A549 (cell line): ENCODE results near the gene CPB1. TPM values are rescaled to one million over a fixed set of nuclear protein-coding genes. Genes with fewer than 3 reads are reported as not detected.

Experiments used
- ATAC-seq, 2 experiments: fragments of 200-7000 bp in 1 of 2; fragments of >200 bp in 1 of 2; cut with Nextera tagmentation in 1 of 2; cut with Tn5 transposase in 1 of 2; 3 replicates each; pipeline versions ENCODE4 v1.8.0 to v1.9.1; 2018 to 2020; ENCODE audit warnings: mild to moderate bottlenecking in 1 of 2, moderate library complexity in 1 of 2
- CTCF ChIA-PET: fragments of 300-600 bp; sonication (Branson Sonifier 250); formaldehyde crosslinking; extraction: SDS; loops from one replicate; lab custom pipeline; 2021; ENCODE audit warnings: antibody characterized with exemption, inconsistent platforms; lab: Yijun Ruan, JAX
- POLR2A ChIA-PET: fragments of 350-600 bp; formaldehyde crosslinking; extraction: SDS; loops from one replicate; lab custom pipeline; 2021; ENCODE audit warnings: antibody characterized with exemption, inconsistent platforms; lab: Yijun Ruan, JAX
- DNase-seq, 2 experiments: peaks; one replicate each; pipeline versions ENCODE4 v3.0.0 to v3.0.0-alpha.2; 2011 to 2016; ENCODE audit warnings: low read depth in 1 of 2, low spot score in 1 of 2
- FAIRE-seq: peaks from 2 replicates; lab custom pipeline; 2011; peaks lifted over from hg19 to GRCh38; lab: Jason Lieb, UNC
- H3K27ac ChIP-seq, 2 experiments: fragments of >200 bp; sonication (Bioruptor Twin); formaldehyde crosslinking; 3 replicates each; pipeline ENCODE4 v1.5.1; 2016 to 2017
- H3K4me1 ChIP-seq: fragments of >200 bp; sonication (Bioruptor Twin); formaldehyde crosslinking; 3 replicates; pipeline ENCODE4 v1.6.1; 2016
- H3K4me2 ChIP-seq: fragments of >200 bp; sonication (Bioruptor Twin); formaldehyde crosslinking; 3 replicates; pipeline ENCODE4 v1.6.1; 2016
- H3K4me3 ChIP-seq: fragments of >200 bp; sonication (Bioruptor Twin); formaldehyde crosslinking; 3 replicates; pipeline ENCODE4 v1.5.1; 2016
- H3K9me3 ChIP-seq: fragments of >200 bp; sonication (Bioruptor Twin); formaldehyde crosslinking; 3 replicates; pipeline ENCODE4 v1.6.1; 2016
- BHLHE40 ChIP-seq: IDR thresholded peaks from 2 replicates; pipeline ENCODE4 v1.6.1; 2012; ENCODE audit warnings: low read depth, low read length, inconsistent platforms
- CEBPB ChIP-seq, 2 experiments: fragments of >200 bp in 1 of 2; sonication (Bioruptor Twin) in 1 of 2; formaldehyde crosslinking in 1 of 2; IDR thresholded peaks; 2 replicates each; pipeline ENCODE4 v1.6.1; 2012 to 2016
- CHD4 ChIP-seq: fragments of 200-600 bp; sonication (generic); IDR thresholded peaks from 2 replicates; pipeline ENCODE4 v1.6.1; 2016; ENCODE audit warnings: antibody characterized with exemption, mild to moderate bottlenecking, borderline replicate concordance
- EHF ChIP-seq: fragments of 250-450 bp; sonication (Bioruptor Pico); IDR thresholded peaks from 2 replicates; pipeline ENCODE4 v1.5.0; 2020; ENCODE audit warnings: mild to moderate bottlenecking
- EP300 ChIP-seq, 2 experiments: fragments of >200 bp; sonication (Bioruptor Twin); formaldehyde crosslinking; IDR thresholded peaks; 2 replicates in 1 of 2; 3 replicates in 1 of 2; pipeline ENCODE4 v1.6.1; 2016 to 2017
- ESRRA ChIP-seq: fragments of 150-350 bp; IDR thresholded peaks from 2 replicates; pipeline ENCODE4 v1.6.1; 2014; ENCODE audit warnings: mild to moderate bottlenecking, low read length, borderline replicate concordance
- FOSB ChIP-seq: fragments of 250-450 bp; sonication (Bioruptor Pico); IDR thresholded peaks from 2 replicates; pipeline ENCODE4 v1.5.0; 2020; ENCODE audit warnings: mild to moderate bottlenecking, moderate library complexity
- GATA3 ChIP-seq: IDR thresholded peaks from 2 replicates; pipeline ENCODE4 v1.6.1; 2012; ENCODE audit warnings: borderline replicate concordance
- HES2 ChIP-seq: fragments of >200 bp; sonication (Bioruptor Twin); formaldehyde crosslinking; IDR thresholded peaks from 2 replicates; pipeline ENCODE4 v1.6.1; 2016
- HEYL ChIP-seq: fragments of 250-450 bp; sonication (Bioruptor Pico); IDR thresholded peaks from 2 replicates; pipeline ENCODE4 v1.8.0; 2021; ENCODE audit warnings: mild to moderate bottlenecking, moderate library complexity
- HMGXB4 ChIP-seq: fragments of 250-450 bp; sonication (Bioruptor Pico); IDR thresholded peaks from 2 replicates; pipeline ENCODE4 v1.5.0; 2021; ENCODE audit warnings: mild to moderate bottlenecking, moderate library complexity, borderline replicate concordance
- HOXA7 ChIP-seq: fragments of 250-450 bp; sonication (Bioruptor Pico); IDR thresholded peaks from 2 replicates; pipeline ENCODE4 v1.5.0; 2020; ENCODE audit warnings: mild to moderate bottlenecking, moderate library complexity
- HOXB13 ChIP-seq: fragments of 250-450 bp; sonication (Bioruptor Pico); IDR thresholded peaks from 2 replicates; pipeline ENCODE4 v1.5.0; 2020; ENCODE audit warnings: low read depth, mild to moderate bottlenecking, moderate library complexity
- JUN ChIP-seq, 2 experiments: fragments of >200 bp; sonication (Bioruptor Twin); formaldehyde crosslinking; IDR thresholded peaks; 2 replicates in 1 of 2; 3 replicates in 1 of 2; pipeline ENCODE4 v1.6.1; 2016 to 2017
- MAX ChIP-seq: IDR thresholded peaks from 2 replicates; pipeline ENCODE4 v1.6.1; 2012
- MAZ ChIP-seq: fragments of 150-350 bp; IDR thresholded peaks from 2 replicates; pipeline ENCODE4 v1.6.1; 2014; ENCODE audit warnings: antibody characterized with exemption, low read depth, low read length, borderline replicate concordance
- NFE2L2 ChIP-seq: fragments of 150-350 bp; conservative IDR thresholded peaks from 2 replicates; pipeline ENCODE4 v1.6.1; 2014; ENCODE audit warnings: low read length
- PBX3 ChIP-seq: IDR thresholded peaks from 2 replicates; pipeline ENCODE4 v1.6.1; 2012
- RAD21 ChIP-seq, 2 experiments: fragments of >200 bp in 1 of 2; sonication (Bioruptor Twin) in 1 of 2; formaldehyde crosslinking in 1 of 2; IDR thresholded peaks in 1 of 2; conservative IDR thresholded peaks in 1 of 2; 2 replicates in 1 of 2; 3 replicates in 1 of 2; pipeline ENCODE4 v1.6.1; 2012 to 2018; ENCODE audit warnings: inconsistent platforms in 1 of 2
- RARB ChIP-seq: fragments of 250-450 bp; sonication (Bioruptor Pico); IDR thresholded peaks from 2 replicates; pipeline ENCODE4 v1.8.0; 2021; ENCODE audit warnings: mild to moderate bottlenecking, moderate library complexity
- RCOR1 ChIP-seq: fragments of 150-350 bp; IDR thresholded peaks from 2 replicates; pipeline ENCODE4 v1.6.1; 2014; ENCODE audit warnings: antibody characterized with exemption, low read length, low read depth
- RFX5 ChIP-seq: fragments of 450-650 bp; IDR thresholded peaks from 2 replicates; pipeline ENCODE4 v1.7.1; 2014; ENCODE audit warnings: antibody characterized with exemption, mild to moderate bottlenecking, moderate library complexity
- TFCP2L1 ChIP-seq: fragments of 250-450 bp; sonication (Bioruptor Pico); IDR thresholded peaks from 2 replicates; pipeline ENCODE4 v1.5.0; 2021; ENCODE audit warnings: mild to moderate bottlenecking
- ZC3H11A ChIP-seq: fragments of 450-650 bp; IDR thresholded peaks from 2 replicates; pipeline ENCODE4 v1.6.1; 2014; ENCODE audit warnings: antibody characterized with exemption, mild to moderate bottlenecking
- ZFP36 ChIP-seq: fragments of 450-650 bp; IDR thresholded peaks from 2 replicates; pipeline ENCODE4 v1.6.1; 2014; ENCODE audit warnings: borderline replicate concordance; ENCODE audit not compliant: partially characterized antibody
- WGBS: methylation state at CpG from one replicate; pipeline ENCODE4 v1.1.6; 2017; ENCODE audit errors: missing lambda C conversion rate; 5-methylcytosine and 5-hydroxymethylcytosine counted together
- polyA plus RNA-seq, 4 experiments: library from polyadenylated mRNA; depleted of rRNA in 3 of 4; stranded (reverse); fragments of >200 nt; fragmentation: RNase III in 1 of 4; extraction: RNeasy Plus Mini Kit Qiagen cat#74134 plus additional on column Dnase treatment in 1 of 4; gene quantifications; 2 replicates in 3 of 4; 3 replicates in 1 of 4; pipeline ENCODE4 v1.2.3, GENCODE V29; 2011 to 2017

Gene CPB1
- polyA plus RNA-seq, 2 of the 4 experiments (the other 2 are of a cell fraction) = not detected

- CTCF ChIA-PET = interaction anchor here (1.0 to 6.2 kb wide), 2 partner anchors 46 to 80 kb away, joined by 3 to 105 read pairs; no protein-coding TSS in a partner anchor
- 49% methylated on average over 5 of the region's 5 CpGs for WGBS
- H3K9me3 ChIP-seq = no peaks in the 10 kb centered on the region
- H3K27ac ChIP-seq = no peak overlapping the region
- no peak overlapping the region for H3K4me3 ChIP-seq
- no peak for FAIRE-seq
- no peaks in the 10 kb centered on the region for H3K4me1 ChIP-seq
- no peak for ATAC-seq
- H3K4me2 ChIP-seq = no peak overlapping the region
- no peak for DNase-seq
- POLR2A ChIA-PET = no interaction called here
- no peak for TF ChIP-seq MAZ
- no peak for TF ChIP-seq ESRRA
- no peak for TF ChIP-seq PBX3
- TF ChIP-seq, all 56 proteins: peak for 0
Measured at GRCh38 chr3:148863814-148864213, 36.2 kb downstream of the CPB1 start.

GRCh38 chr3:148865049-148865448 lies 37.4 kb downstream of the CPB1 start, which contains the start of gene CPA3:
Gene CPA3, plus strand, starts transcription at chr3:148865296. Its CDS starts 12 bp downstream, at chr3:148865308.
- no peak for FAIRE-seq
- 46% methylated on average over 1 of the region's 1 CpG for WGBS
- Histone ChIP-seq H3K4me1 (no peaks in the 10 kb centered on the region), H3K9me3 (no peaks in the 10 kb centered on the region), H3K4me2 (no peak within 1 kb of the TSS), H3K27ac (no peak within 1 kb of the TSS), H3K4me3 (no peak within 1 kb of the TSS)
- POLR2A ChIA-PET = no interaction called here
- CTCF ChIA-PET = interaction anchor here (0.8 to 6.2 kb wide), 4 partner anchors 10 to 83 kb away, joined by 3 to 105 read pairs (median 4); no protein-coding TSS in a partner anchor
- no peak for DNase-seq
- no peak for ATAC-seq
- TF ChIP-seq HMGXB4 (CRISPR knock-in tag) (no peak), JUN (IDR thresholded peaks at IDR 0.05) (no peak), NFE2L2 (no peak), MAX (no peak), RFX5 (no peak), MAZ (no peak), CHD4 (no peak), CEBPB (IDR thresholded peaks at IDR 0.05) (no peak), HES2 (no peak), HOXB13 (CRISPR knock-in tag) (no peak), BHLHE40 (no peak), EHF (no peak), RCOR1 (no peak), TFCP2L1 (CRISPR knock-in tag) (no peak), EP300 (IDR thresholded peaks at IDR 0.05) (no peak), RAD21 (conservative IDR thresholded peaks at IDR 0.05 in 1 of 2, IDR thresholded peaks at IDR 0.05 in 1 of 2) (no peak), PBX3 (no peak)

- TF ChIP-seq ZC3H11A (no peak), HOXA7 (CRISPR knock-in tag) (no peak), HMGXB4 (CRISPR knock-in tag) (no peak), GATA3 (no peak), FOSB (CRISPR knock-in tag) (no peak), RAD21 (conservative IDR thresholded peaks at IDR 0.05 in 1 of 2, IDR thresholded peaks at IDR 0.05 in 1 of 2) (no peak), ZFP36 (no peak), RARB (CRISPR knock-in tag) (no peak), HES2 (no peak), CHD4 (no peak), JUN (IDR thresholded peaks at IDR 0.05) (no peak), HEYL (no peak)
- POLR2A ChIA-PET = no interaction called here
- FAIRE-seq (no peak), ATAC-seq (no peak), DNase-seq (no peak)
- Histone ChIP-seq H3K27ac (no peak overlapping the region), H3K9me3 (no peaks in the 10 kb centered on the region), H3K4me1 (no peaks in the 10 kb centered on the region), H3K4me2 (no peak overlapping the region), H3K4me3 (no peak overlapping the region)
- 68% methylated on average over 4 of the region's 4 CpGs for WGBS
- CTCF ChIA-PET = interaction anchor here (1.9 kb wide), 2 partner anchors 21 to 80 kb away, joined by 4 to 6 read pairs; no protein-coding TSS in a partner anchor
Measured at GRCh38 chr3:148866261-148866660, 38.6 kb downstream of the CPB1 start.
